Stimulated activated CD4-positive, alpha-beta T cell treated with anti-CD3 and anti-CD28 coated beads, TNF-alpha, amount 100 ng/mL, for 24 hours (primary cell): ENCODE measurements around the gene TSPAN18.

Experiments
- DNase-seq, 3 experiments: peaks; one replicate each; pipeline ENCODE4 v3.0.0-alpha.2; 2020; ENCODE audit warnings: low read depth in 3 of 3

The TSPAN18 gene

DNA sequence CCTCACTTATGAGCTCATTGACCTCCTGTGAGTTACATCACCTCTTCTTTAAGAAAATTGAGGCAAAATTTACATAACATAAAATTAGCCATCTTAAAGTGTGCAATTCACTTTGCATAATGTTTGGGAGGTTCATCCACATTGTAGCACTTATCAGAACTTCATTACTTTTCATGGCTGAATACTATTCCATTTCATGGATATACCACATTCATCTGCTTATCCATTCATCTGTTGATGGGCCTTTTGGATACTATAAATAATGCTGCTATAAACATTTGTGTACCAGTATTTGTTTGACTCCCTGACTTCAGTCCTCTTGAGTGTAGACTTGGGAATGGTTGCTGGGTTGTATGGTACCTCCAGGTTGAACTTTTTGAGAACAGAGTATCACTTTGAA, 120.6 kb downstream of the TSPAN18 start:
- no peak for DNase-seq

DNA sequence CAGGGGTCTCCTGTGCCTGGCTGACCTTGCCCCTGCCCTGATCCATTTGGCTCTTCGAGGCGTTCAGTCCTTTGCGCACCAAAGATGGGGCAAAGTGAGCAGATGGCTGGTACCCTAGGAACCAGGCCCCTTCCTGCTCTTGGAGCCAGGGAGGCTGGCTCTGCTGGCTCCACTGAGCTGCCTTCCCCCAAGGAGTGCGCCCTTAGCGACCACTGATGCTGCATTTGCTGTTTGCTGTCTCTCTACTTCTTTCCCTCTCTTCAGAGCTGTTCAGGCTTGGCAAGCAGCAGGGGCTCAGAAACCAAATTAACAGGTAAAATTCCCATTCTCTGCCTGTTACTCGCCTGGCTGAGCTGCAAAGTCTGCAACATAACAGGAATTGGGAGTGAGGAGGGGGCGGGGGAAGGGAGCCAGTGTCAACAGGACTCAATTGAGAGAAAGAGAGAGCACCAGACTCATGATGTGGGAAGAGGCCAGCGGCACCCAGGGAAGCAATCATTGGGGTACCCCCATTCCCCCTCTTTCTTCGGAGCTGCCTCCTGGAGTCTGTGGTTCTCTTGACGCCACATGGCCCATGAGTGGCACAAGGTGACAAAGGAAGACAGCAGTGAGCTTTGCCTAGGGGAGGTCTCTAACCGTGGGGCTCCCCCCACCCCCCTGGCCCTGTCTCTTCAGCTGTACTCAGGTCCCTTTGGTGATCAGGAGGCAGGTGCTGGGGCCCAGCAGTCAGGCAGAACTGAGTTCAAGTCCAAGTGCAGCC, 121.6 kb downstream of the TSPAN18 start:
- DNase-seq, result no peak

GRCh38 chr11:44848963-44849350, 122.2 kb downstream of the TSPAN18 start:
- DNase-seq, result no peak

DNA sequence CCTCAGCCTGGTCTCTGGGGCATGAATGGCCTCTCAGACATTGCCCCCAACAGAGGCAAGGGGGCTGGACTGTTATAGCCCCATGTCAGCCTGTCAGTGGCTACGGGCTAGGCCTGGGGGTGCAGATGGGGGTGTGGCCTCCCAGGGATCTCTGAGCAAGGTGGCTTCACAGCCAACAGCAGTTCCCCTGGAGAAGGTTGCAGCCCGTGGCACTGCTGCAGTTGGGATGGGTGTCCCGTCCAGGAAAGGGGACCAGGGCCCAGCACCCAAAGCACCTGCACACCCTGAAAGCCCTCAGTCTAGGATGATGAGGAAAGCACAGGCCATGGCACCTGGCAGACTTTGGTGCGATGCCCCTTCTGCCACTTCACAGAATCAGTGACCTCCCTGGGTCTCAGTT, 122.7 kb downstream of the TSPAN18 start:
- DNase-seq, result no peak

GRCh38 chr11:44849922-44850321, 123.2 kb downstream of the TSPAN18 start:
- no peak for DNase-seq

GRCh38 chr11:44851496-44851895, 124.7 kb downstream of the TSPAN18 start:
- DNase-seq, result no peak

- no peak for DNase-seq
Measured at GRCh38 chr11:44852159-44852747, 125.5 kb downstream of the TSPAN18 start.

- DNase-seq, result no peak
Measured at GRCh38 chr11:44852952-44853351, 126.2 kb downstream of the TSPAN18 start.

DNA sequence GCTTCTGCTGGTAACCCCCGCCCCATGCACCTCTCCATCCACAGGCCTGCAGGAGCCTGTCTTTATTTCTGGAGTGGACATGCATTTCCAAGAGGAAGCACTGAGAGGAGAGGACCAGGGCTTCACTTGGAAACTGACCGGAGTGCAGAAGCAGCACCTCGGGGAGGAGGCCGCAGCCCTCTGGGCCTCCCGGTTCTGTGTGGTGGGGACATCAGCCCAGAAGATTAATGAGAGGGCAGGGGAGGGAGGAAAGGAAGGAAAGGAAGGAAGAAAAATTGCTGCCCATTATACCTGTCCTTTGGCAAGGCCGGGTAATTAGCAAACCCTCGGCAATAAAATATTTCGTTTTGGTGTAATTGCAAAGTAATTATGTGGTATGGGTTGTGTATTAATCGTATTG, 126.9 kb downstream of the TSPAN18 start:
- no peak for DNase-seq

DNA sequence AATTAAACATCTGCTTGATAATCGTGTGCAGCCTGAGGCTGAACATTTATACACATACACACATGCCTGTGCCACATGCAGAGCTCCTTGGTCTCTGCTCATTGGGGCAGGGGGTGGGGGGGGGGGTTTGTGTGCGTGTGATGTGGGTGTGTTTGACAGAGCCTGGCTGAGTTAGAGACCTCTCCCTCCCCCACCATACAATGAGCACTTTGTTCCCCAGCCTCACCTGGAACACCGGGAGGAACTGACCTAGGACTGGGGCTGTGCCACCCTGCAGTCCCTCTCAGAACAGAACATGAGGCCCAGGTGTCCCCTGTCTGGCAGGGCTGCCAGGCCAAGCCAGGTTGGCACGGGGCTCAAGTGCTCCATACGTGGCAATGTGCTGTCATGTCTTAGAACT, 127.3 kb downstream of the TSPAN18 start:
- DNase-seq, result no peak

DNA sequence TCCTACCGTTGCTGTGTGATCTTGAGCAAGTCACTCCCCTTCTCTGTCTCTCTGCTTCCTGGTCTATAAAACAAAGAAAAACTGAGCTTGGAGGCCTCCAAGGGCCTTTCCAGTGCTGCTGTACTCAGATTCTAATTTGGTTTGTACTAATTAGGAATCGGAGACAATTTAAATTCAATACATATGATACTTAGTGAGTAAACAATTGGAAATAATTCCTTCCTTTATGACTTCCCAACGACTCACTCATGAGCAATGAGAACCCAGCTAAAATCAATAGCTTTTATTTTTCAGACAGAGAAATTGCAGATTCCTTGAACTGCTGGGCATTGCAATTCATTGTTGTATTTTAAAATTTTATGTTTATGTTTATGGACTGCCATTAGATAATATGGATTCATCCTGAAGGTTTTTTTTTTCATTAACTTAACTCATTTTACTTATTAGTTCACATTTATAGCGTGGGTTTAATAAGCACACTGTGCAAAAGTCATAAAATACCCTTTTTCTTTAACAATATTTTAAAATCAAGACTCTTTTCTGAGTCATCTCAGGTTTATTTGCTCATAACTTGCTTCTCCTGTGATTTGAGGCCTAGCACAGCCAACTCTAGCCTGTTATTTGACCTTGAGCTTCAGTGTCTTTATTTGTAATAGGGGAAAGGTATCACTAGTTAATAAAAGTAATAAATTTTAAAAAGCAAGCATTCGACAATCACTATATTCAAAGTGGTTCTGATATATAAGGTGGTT, 128.2 kb downstream of the TSPAN18 start:
- no peak for DNase-seq

GRCh38 chr11:44855493-44855849, 128.7 kb downstream of the TSPAN18 start:
- peak in 1 of 3 experiments; percentile 25 for DNase-seq

GRCh38 chr11:44857490-44858090, 130.8 kb downstream of the TSPAN18 start:
- DNase-seq, result no peak

DNA sequence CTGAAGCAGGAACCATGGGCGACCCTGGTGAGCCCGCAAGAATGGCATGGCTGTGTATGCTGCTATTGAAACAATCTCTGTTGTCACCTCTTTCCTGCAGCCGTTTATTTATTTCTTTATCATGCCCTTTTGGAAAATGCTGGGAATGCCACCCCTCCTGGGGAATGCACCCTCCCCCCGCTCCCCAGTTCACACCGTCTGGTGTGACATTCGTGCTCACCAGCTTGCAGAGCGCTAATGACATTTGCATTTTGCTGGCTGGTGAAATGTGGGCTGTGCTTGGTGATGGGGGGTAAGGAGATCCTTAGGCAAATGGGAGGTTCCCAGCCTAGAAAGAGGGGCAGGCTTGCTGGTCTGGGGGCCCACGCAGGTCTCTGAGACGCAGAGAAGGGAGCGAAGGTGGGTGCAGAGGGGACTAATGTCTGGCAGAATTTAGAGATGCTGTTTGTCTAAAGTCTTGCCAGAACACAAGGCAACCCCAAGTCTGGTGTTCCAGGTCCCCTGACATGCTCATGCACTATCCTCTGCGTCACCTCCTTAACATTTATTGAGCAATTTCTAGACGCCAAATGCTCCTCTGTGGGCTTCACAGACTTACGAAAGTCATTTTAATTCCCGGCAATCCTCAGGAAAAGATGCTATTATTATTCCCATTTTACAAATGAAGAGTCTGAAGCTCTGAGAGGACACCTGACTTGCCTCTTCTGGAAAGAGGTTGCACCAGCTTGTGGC, 132.2 kb downstream of the TSPAN18 start:
- no peak for DNase-seq

DNA sequence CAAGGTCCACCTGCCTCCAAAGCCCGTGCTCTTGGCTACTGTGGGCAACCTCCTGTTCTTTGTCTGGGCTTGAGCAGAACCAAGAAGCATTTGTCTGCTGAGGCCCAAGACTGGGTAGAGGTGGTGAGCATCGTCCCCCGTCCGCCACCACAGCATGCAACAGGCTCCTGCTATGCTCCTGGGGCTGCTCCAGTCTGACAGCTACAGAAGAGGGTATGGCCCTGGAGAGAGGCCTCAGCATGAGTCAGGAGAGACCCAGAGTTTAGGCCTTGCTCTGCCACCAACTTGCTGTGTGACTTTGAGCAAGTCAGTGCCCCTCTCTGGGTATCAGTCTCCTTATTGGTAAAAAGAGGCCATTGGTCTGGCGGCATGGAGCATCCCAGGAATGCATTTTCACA, 132.8 kb downstream of the TSPAN18 start:
- DNase-seq, result no peak

DNA sequence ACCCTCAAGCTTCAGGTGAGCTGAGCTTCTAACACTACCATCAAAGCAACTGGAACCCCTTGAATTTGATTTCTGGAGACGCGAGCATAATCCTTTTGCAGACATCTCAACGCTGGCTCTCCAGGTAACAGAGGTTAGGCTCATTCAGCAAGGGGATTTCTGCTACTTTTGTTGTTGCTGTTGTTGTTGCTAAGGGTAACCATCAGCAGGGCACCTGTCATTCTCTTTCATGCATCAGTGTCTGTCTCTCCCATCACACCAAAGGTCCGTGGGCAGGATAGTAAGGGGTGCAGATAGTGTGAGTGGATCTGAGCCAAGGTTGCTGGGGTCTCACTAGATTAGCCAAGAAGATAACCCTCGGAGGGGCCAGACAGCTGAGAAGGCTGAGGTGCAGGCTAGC, 133.6 kb downstream of the TSPAN18 start:
- DNase-seq, result no peak

DNA sequence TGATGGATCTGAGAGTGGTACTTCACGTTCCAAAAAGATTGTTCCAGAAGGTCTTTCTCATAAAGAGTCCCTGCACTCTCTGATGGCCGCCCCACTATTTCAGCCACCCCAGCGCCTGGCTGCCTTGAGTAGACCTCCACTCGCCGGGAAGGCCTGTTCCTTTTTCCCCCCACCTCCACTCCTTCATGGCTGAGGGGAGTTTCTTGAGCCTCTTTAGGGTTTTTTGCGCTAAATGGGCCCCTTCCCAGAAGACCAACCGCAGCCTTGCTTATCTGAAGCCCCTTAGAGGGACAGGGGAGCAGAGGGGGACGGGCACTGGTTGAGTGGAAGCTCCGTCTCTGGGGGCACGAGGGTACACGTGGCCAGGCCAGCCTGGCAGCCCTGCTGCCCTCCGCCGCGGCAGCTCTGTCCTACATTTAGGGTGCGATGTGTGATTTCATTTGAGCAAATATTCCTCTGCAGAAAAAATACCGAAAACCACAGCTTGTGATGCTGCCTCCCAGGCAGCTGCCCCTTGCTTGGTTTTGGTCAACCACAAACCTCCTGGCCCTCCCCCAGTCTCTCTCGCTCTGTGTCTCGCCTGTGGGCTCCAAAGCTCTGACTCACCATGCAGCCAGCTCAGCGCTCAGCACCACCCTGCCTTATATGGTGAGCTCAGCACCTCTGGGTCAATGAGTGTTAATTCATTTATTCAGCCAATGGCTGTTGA, 135.2 kb downstream of the TSPAN18 start:
- DNase-seq, result peak; percentile 61 to 86 (median 67)

DNA sequence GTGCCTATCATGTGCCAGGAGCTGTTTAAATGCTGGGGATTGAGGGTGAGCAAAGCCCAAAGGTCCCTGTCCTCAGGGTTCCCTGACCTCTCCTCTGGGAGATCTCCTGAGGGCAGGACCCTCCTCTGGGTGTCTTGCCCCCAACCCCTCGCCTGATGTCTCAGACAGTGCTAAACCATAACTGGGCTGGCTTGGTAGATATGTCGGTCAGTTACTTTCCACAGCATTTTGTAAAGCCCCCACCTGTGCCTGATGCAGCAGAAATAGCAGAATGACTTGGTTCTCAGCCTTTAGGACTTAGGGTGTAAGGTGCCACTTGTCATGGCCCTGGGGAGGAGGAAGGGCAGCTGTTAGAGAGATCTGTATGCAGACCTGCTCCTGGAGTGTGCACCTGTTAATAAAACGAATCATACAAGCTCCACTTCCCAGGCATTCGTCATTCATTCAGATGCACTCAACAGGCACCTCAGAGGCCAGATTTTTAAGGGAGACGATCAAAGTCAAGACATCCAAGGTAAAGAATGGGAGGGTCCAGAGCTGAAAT, 135.9 kb downstream of the TSPAN18 start:
- no peak for DNase-seq

DNA sequence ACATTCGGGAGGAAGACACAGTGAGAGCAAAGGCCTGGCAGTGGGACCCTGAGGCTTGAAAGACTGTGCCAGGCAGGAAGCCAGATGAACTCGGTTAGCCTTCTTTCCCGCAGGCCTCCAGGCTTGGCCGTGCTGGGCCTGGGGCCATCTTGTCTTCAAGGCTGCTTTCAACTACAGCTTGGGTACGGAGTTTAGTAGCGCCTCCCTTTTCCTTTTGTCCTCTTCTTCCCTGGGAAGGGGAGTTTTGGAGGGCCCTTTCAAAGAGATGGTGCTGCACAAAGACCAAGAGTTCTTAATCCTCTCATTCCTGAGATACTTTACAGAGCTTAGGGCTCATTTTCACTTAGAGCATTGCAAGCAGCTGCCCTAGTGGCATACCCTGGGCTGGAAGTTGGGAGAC, 136.5 kb downstream of the TSPAN18 start:
- DNase-seq, result no peak

GRCh38 chr11:44865866-44866272, 139.1 kb downstream of the TSPAN18 start:
- DNase-seq, result no peak

GRCh38 chr11:44866286-44866685, 139.5 kb downstream of the TSPAN18 start:
- DNase-seq, result no peak
